Activated naive CD8-positive, alpha-beta T cell treated with anti-CD3 and anti-CD28 coated beads, Interleukin-2, amount 10 ng/mL, durations not matched to agents 7 days and 5 days (primary cell): ENCODE measurements around the gene ZNF234. TPM values are rescaled to one million over a fixed set of nuclear protein-coding genes. Genes with fewer than 3 reads are reported as not detected.
"Not testable (repeated sequence)": the region's sequence is repeated elsewhere in the genome, so short reads cannot be mapped to it uniquely, and the experiment has no call there.

Experiments
- ATAC-seq: fragments of 150-1000 bp; cut with Tn5 transposase; one replicate; pipeline ENCODE4 v1.10.0; 2021; ENCODE audit warnings: low read depth, moderate library complexity
- POLR2A ChIA-PET: fragments of 350-600 bp; sonication (Branson Sonifier 250); formaldehyde crosslinking; loops from one replicate; lab custom pipeline; 2021; ENCODE audit warnings: antibody characterized with exemption; lab: Charles Lee
- DNase-seq: peaks from one replicate; pipeline ENCODE4 v3.0.0; 2021
- H3K27ac Mint-ChIP-seq: one replicate; pipeline ENCODE4 v1.8.0; 2022; ENCODE audit warnings: mild to moderate bottlenecking, mixed read lengths
- H3K27me3 Mint-ChIP-seq: one replicate; pipeline ENCODE4 v1.8.0; 2022; ENCODE audit warnings: mild to moderate bottlenecking, moderate library complexity, mixed read lengths
- H3K36me3 Mint-ChIP-seq: one replicate; pipeline ENCODE4 v1.8.0; 2021; ENCODE audit warnings: mild to moderate bottlenecking, mixed read lengths
- H3K4me1 Mint-ChIP-seq: one replicate; pipeline ENCODE4 v1.8.0; 2021; ENCODE audit warnings: mixed read lengths
- H3K4me3 Mint-ChIP-seq: one replicate; pipeline ENCODE4 v1.8.0; 2022; ENCODE audit warnings: mild to moderate bottlenecking, moderate library complexity, mixed read lengths
- H3K9me3 Mint-ChIP-seq: one replicate; pipeline ENCODE4 v1.8.0; 2021; ENCODE audit warnings: mixed read lengths
- total RNA-seq, 2 experiments: library from RNA; stranded (reverse); gene quantifications; one replicate each; pipeline ENCODE4 v1.2.3, GENCODE V29; 2021

ZNF234 gene
- total RNA-seq, 2 experiments from 2014 or later = 16.4 to 18.2 TPM

GRCh38 chr19:44202974-44203373 lies 61.6 kb downstream of the ZNF234 start:
- Mint-ChIP-seq H3K27ac (no peak overlapping the region), H3K4me1 (peaks cover 4% of the 10 kb centered on the region), H3K9me3 (peaks cover 12% of the 10 kb centered on the region), H3K4me3 (no peak overlapping the region), H3K36me3 (peaks cover 7% of the 10 kb centered on the region), H3K27me3 (peaks cover 4% of the 10 kb centered on the region)
- ATAC-seq = no peak
- POLR2A ChIA-PET = no interaction called here
- no peak for DNase-seq

GRCh38 chr19:44203877-44204276 lies 62.5 kb downstream of the ZNF234 start:
- peaks cover 12% of the 10 kb centered on the region for H3K9me3 Mint-ChIP-seq
- ATAC-seq, POLR2A ChIA-PET, H3K36me3 Mint-ChIP-seq, H3K4me3 Mint-ChIP-seq, H3K27me3 Mint-ChIP-seq, DNase-seq, H3K27ac Mint-ChIP-seq, H3K4me1 Mint-ChIP-seq: not testable (repeated sequence)

GRCh38 chr19:44204772-44205171 lies 63.4 kb downstream of the ZNF234 start:
- peaks cover 6% of the 10 kb centered on the region for H3K4me1 Mint-ChIP-seq
- no peak overlapping the region for H3K27ac Mint-ChIP-seq
- H3K27me3 Mint-ChIP-seq = peaks cover 4% of the 10 kb centered on the region
- H3K36me3 Mint-ChIP-seq = peaks cover 8% of the 10 kb centered on the region
- no peak for ATAC-seq
- no peak overlapping the region for H3K4me3 Mint-ChIP-seq
- POLR2A ChIA-PET = no interaction called here
- DNase-seq = no peak
- H3K9me3 Mint-ChIP-seq = peaks cover 12% of the 10 kb centered on the region

GRCh38 chr19:44207126-44207803 lies 65.9 kb downstream of the ZNF234 start:
- H3K9me3 Mint-ChIP-seq = peaks cover 13% of the 10 kb centered on the region
- peaks cover 3% of the 10 kb centered on the region for H3K27me3 Mint-ChIP-seq
- ATAC-seq (peak; percentile 85), DNase-seq (peak; percentile 72)
- peak overlapping the region; percentile 86 for H3K4me3 Mint-ChIP-seq
- peaks cover 6% of the 10 kb centered on the region for H3K4me1 Mint-ChIP-seq
- peaks cover 9% of the 10 kb centered on the region for H3K36me3 Mint-ChIP-seq
- POLR2A ChIA-PET = interaction anchor here (0.5 to 1.6 kb wide), 6 partner anchors 9 to 182 kb away, joined by 3 to 6 read pairs (median 4); partner anchors contain the start of genes ZNF222, ZNF224 and ZNF235
- peak overlapping the region; percentile 77 for H3K27ac Mint-ChIP-seq

Other genes starting within 250 kb of the ZNF234 start
- 10 to 100 TPM; 21.0 to 22.4 TPM for gene ZNF45, start 206.3 kb upstream of the ZNF234 start, total RNA-seq
- gene ZNF221, start 190.3 kb upstream of the ZNF234 start, total RNA-seq = 1 to 10 TPM; 2.9 to 3.7 TPM
- gene ZNF155, start 157.4 kb upstream of the ZNF234 start, total RNA-seq = 10 to 100 TPM; 12.3 to 12.9 TPM
- 1 to 10 TPM; 9.2 to 9.7 TPM for gene ZNF230, start 138.6 kb upstream of the ZNF234 start, total RNA-seq
- gene ZNF222, start 116.2 kb upstream of the ZNF234 start, total RNA-seq = 1 to 10 TPM; 7.8 to 7.9 TPM
- 1 to 10 TPM; 2.2 to 3.3 TPM for gene ZNF223, start 89.5 kb upstream of the ZNF234 start, total RNA-seq
- 1 to 10 TPM; 3.9 to 4.1 TPM for gene ZNF284, start 69.4 kb upstream of the ZNF234 start, total RNA-seq
- gene ZNF224, start 47.2 kb upstream of the ZNF234 start, total RNA-seq = 10 to 100 TPM; 55.3 to 58.2 TPM
- 1 to 10 TPM; 7.8 to 9.2 TPM for gene ZNF225, start 28.2 kb upstream of the ZNF234 start, total RNA-seq
- gene ZNF226, start 23.5 kb downstream of the ZNF234 start, total RNA-seq = 10 to 100 TPM; 26.2 to 28.0 TPM
- gene ZNF227, start 71.0 kb downstream of the ZNF234 start, total RNA-seq = 10 to 100 TPM; 40.6 to 42.2 TPM
- gene ZNF233, start 118.3 kb downstream of the ZNF234 start, total RNA-seq = 1 to 10 TPM; 1.0 to 1.6 TPM
- gene ZNF235, start 163.5 kb downstream of the ZNF234 start, total RNA-seq = 1 to 10 TPM; 8.8 to 9.4 TPM
- gene ZNF112, start 215.1 kb downstream of the ZNF234 start, total RNA-seq = under 1 TPM; 0.28 to 0.30 TPM